ENCODE measurements around the gene PTPRD. TPM values are rescaled to one million over a fixed set of nuclear protein-coding genes. Genes with fewer than 3 reads are reported as not detected.

PTPRD gene
- total RNA-seq, 4 donors from 2014 or later, result 0.78 to 11.7 (median 1.6) TPM

GRCh38 chr9:10079284-10079964, 533.4 kb downstream of the PTPRD start:
- no peak for ATAC-seq
- in situ Hi-C loops (cut with MboI; ENCODE audit: low sequenced_read_pairs in 4 of 4), result no loop called here
- no peak for TF ChIP-seq POLR2A (IDR thresholded peaks at IDR 0.05)
- TF ChIP-seq, protein P1, sequence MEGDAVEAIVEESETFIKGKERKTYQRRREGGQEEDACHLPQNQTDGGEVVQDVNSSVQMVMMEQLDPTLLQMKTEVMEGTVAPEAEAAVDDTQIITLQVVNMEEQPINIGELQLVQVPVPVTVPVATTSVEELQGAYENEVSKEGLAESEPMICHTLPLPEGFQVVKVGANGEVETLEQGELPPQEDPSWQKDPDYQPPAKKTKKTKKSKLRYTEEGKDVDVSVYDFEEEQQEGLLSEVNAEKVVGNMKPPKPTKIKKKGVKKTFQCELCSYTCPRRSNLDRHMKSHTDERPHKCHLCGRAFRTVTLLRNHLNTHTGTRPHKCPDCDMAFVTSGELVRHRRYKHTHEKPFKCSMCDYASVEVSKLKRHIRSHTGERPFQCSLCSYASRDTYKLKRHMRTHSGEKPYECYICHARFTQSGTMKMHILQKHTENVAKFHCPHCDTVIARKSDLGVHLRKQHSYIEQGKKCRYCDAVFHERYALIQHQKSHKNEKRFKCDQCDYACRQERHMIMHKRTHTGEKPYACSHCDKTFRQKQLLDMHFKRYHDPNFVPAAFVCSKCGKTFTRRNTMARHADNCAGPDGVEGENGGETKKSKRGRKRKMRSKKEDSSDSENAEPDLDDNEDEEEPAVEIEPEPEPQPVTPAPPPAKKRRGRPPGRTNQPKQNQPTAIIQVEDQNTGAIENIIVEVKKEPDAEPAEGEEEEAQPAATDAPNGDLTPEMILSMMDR (IDR thresholded peaks at IDR 0.05 in 4 of 5, conservative IDR thresholded peaks at IDR 0.05 in 1 of 5), result no peak

DNA sequence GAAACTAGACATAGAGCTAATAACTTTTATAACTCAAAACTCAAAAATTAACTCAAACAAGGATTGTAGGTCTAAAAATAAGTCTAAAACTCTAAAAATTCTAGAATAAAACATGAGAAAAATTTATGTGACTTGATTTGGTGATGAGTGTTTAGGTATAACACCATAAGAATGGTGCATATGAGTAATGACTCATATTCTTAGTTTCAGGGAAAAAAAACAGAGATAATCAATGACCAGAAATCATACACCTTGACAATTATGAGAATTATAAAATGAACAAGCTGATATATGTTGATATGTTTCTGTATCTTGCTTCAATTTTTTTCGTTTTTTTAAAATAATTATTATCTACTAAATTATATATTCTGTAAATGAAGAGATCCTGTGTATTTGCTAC, 541.2 kb downstream of the PTPRD start:
- in situ Hi-C loops (cut with MboI; ENCODE audit: low sequenced_read_pairs in 4 of 4) (no loop called here), intact Hi-C loops (cut with DNase I; ENCODE audit: low total_unique reads) (no loop called here)
- H3K9me3 ChIP-seq, result no peaks in the 10 kb centered on the region
- no peaks in the 10 kb centered on the region for H3K4me1 ChIP-seq
- DNase-seq (no peak), ATAC-seq (no peak)
- no peaks in the 10 kb centered on the region for H3K27me3 ChIP-seq
- no peaks in the 10 kb centered on the region for H3K36me3 ChIP-seq
- no peak for TF ChIP-seq POLR2A (IDR thresholded peaks at IDR 0.05)
- TF ChIP-seq, protein P1 (IDR thresholded peaks at IDR 0.05 in 4 of 5, conservative IDR thresholded peaks at IDR 0.05 in 1 of 5), result no peak
- H3K4me3 ChIP-seq, result no peak overlapping the region
- H3K27ac ChIP-seq, result no peak overlapping the region

More at GRCh38 chr9:10079284-10079964, 533.4 kb downstream of the PTPRD start:
- no peak for DNase-seq
- Histone ChIP-seq H3K4me3 (no peak overlapping the region), H3K27ac (no peak overlapping the region), H3K36me3 (no peaks in the 10 kb centered on the region), H3K4me1 (no peaks in the 10 kb centered on the region), H3K9me3 (no peaks in the 10 kb centered on the region), H3K27me3 (no peaks in the 10 kb centered on the region)
- intact Hi-C loops (cut with DNase I; ENCODE audit: low total_unique reads), result no loop called here

DNA sequence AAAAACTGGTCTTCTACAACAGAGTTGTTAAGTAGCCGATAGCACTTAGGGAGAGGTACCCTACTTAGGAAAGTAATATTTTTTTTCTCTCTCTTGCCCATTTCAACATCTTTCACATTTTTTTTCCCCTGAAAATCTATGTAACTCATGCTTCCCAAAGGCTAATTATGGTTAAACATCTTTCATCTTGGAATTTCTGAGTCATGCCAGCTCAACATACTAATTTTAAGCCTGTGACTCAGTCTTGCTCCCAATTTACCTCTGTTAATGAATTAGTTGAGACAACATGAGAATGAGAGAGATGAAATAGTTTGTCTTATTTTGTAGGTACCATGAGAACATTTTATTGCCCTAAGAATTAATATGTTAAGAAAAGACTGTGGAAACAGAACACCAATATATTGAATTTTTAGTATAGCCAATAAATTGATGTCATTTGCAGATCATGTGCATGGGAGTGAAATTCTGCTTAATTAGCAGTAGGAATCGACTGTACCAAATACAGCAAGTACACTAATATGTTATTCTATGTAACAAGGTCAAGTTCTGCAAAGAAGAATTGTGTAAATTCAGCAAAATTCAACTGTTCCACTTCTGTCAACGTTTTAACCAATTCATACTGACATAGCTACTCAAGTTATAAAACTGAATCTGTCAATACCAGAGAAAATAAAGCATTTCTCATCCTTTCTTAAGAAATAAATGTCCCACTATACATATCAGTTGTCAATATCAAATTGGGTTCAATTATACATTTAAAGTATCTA, 550.0 kb downstream of the PTPRD start:
- TF ChIP-seq POLR2A (IDR thresholded peaks at IDR 0.05), result no peak
- TF ChIP-seq, protein P1 (IDR thresholded peaks at IDR 0.05 in 4 of 5, conservative IDR thresholded peaks at IDR 0.05 in 1 of 5), result no peak
- in situ Hi-C loops (cut with MboI; ENCODE audit: low sequenced_read_pairs in 4 of 4), result no loop called here
- DNase-seq, result no peak

GRCh38 chr9:10059044-10059443, 553.8 kb downstream of the PTPRD start:
- H3K9me3 ChIP-seq, result no peaks in the 10 kb centered on the region
- H3K4me1 ChIP-seq, result no peaks in the 10 kb centered on the region
- DNase-seq (no peak), ATAC-seq (no peak)
- intact Hi-C loops (cut with DNase I; ENCODE audit: low total_unique reads), result no loop called here
- no peak overlapping the region for H3K27ac ChIP-seq
- H3K4me3 ChIP-seq, result no peak overlapping the region
- TF ChIP-seq, protein P1 (IDR thresholded peaks at IDR 0.05 in 4 of 5, conservative IDR thresholded peaks at IDR 0.05 in 1 of 5), result no peak
- in situ Hi-C loops (cut with MboI; ENCODE audit: low sequenced_read_pairs in 4 of 4), result no loop called here
- H3K36me3 ChIP-seq, result no peaks in the 10 kb centered on the region
- H3K27me3 ChIP-seq, result no peaks in the 10 kb centered on the region

More for the DNA sequence above, 550.0 kb downstream of the PTPRD start:
- Histone ChIP-seq H3K4me1 (no peaks in the 10 kb centered on the region), H3K9me3 (no peaks in the 10 kb centered on the region), H3K27me3 (no peaks in the 10 kb centered on the region), H3K36me3 (no peaks in the 10 kb centered on the region), H3K27ac (no peak overlapping the region), H3K4me3 (no peak overlapping the region)
- no peak for ATAC-seq
- intact Hi-C loops (cut with DNase I; ENCODE audit: low total_unique reads), result no loop called here
